Kidney glomerular epithelial cell (primary cell): ENCODE measurements around the gene REEP6.
"Not testable (repeated sequence)": the region's sequence is repeated elsewhere in the genome, so short reads cannot be mapped to it uniquely, and the experiment has no call there.

Experiments used
- DNase-seq: peaks from one replicate; lab custom pipeline; 2025; lab: John Stamatoyannopoulos, UW

REEP6 gene

DNA sequence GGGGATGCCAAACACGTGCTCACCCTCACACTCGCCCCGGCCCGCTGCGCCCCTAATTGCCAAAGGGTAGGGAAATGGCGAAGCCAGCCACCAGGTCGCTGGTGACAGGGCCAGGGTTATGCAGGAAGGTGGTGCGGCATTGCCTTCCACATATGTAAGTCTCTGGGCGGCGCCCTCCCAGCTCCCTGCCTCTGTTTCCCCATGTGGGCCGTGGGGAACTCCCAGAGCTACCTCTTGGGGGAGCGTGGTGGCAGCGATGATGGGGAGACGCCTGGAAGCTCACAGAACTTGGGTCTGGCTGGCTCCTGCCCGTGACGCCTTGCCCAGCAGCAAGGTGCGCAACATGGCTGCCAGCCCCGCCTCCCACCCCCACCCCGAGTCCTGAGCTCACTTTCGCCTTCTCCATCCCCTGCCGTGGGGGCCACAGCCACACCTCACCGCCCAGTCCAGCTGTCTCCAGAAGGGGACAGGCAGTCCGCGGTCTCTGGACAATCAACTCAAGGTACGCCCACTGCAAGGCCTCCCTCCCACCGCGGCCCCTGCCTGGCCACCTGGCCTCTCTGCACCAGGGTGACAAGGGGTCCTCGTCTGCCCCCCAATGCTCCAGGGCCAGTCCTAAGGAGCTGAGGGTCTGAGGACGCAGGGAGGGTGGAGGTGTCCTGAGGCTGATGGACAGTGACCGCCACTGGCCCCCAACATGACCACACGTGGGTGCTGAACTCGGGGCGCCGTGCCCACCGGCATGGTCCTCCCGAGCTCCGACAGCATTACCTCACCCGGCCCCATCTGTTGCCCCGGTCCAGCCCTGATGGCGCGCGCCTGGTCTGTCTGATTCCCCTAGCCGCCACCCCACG lies 18.5 kb upstream of the REEP6 start:
- DNase-seq: no peak

- no peak for DNase-seq
These were observed 17.7 kb upstream of the REEP6 start for GRCh38 chr19:1473085-1473851.

- DNase-seq: no peak
These were observed 16.8 kb upstream of the REEP6 start for GRCh38 chr19:1474011-1474764.

DNA sequence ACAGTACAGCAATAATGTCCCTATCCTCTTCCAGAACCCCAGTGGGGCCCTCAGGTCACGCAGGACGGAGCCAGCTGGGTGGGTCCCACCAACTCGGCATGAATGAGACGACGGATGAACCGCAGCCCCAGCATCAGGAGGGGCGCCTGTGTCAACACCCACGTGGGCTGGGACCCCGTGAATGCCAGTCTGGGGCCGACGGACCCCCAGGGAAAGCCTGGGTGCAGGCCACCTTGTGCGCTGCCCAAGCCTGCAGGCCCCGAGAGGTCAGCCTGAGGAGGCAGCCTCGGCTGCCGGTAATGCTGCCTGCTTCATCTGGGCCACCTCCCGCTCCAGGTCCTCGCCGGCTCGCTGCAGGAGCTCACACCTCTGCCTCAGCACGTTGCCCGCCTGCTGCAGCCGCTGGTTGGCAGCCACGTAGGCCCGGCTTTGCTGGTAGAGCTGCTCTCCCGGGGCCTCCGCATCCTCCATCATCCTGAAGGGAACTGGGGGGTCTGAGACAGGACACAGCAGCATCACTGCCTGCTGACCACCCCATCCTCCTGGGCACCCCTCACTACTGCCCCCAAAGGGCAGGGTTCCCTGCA lies 16.1 kb upstream of the REEP6 start:
- no peak for DNase-seq

GRCh38 chr19:1475751-1476437 lies 15.1 kb upstream of the REEP6 start:
- DNase-seq: no peak

DNA sequence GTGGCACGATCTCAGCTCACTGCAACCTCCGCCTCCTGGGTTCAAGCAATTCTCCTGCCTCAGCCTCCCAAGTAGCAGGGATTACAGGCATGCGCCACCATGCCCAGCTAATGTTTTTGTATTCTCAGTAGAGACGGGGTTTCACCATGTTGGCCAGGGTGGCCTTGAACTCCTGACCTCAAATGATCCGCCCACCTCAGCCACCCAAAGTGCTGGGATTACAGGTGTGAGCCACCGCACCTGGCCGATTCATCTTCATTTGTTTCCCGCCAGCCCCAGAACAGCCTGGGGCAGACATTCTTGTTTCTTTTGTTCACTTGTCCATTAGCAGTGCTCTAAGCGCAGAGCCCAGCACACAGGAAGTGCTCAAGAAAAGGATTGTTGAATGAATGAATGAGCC lies 13.9 kb upstream of the REEP6 start:
- DNase-seq: not testable (repeated sequence)

DNA sequence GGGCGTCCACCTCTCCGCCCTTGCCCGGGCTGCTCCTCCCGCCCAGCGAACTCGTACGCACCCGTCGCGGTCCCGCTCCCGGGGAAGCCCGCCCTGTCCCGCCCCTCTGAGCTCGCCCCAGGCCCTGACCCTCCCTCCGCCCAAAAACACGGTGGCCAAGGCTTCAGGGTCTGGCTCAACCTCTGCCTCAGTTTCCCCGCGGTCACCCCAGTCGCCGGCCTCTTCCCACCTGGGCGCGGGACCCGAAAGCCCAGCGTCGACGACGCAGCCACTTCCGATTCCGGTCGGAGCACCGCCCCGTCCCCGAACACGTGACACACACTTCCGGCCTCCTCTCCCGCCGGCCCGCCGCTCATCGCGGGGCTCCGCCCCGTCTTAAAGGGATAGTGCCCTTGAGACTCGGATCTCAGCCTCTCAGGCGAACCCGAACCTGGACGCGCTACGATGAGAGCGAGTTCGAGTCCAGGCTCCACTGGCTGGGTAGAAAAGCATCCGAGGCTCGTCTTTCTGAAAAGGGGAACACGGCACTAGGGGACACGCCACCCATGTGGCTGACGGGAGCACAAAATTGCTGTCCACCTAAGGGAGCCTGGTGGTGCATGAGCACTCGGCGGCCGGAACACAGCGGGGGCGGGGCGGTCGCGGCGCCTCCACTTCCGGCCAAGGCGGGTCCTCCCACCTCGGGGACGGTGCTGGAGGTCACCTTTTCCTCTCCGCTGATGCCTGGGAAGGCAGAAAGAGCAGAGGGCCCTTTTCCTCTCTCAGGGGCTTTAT lies 11.9 kb upstream of the REEP6 start, which contains the start of gene C19orf25:
Gene C19orf25, minus strand, starts transcription at position 282 of the 774 bp plus-strand sequence. CDS start 312 bp downstream, outside the sequence.
- peak; percentile 80 for DNase-seq

DNA sequence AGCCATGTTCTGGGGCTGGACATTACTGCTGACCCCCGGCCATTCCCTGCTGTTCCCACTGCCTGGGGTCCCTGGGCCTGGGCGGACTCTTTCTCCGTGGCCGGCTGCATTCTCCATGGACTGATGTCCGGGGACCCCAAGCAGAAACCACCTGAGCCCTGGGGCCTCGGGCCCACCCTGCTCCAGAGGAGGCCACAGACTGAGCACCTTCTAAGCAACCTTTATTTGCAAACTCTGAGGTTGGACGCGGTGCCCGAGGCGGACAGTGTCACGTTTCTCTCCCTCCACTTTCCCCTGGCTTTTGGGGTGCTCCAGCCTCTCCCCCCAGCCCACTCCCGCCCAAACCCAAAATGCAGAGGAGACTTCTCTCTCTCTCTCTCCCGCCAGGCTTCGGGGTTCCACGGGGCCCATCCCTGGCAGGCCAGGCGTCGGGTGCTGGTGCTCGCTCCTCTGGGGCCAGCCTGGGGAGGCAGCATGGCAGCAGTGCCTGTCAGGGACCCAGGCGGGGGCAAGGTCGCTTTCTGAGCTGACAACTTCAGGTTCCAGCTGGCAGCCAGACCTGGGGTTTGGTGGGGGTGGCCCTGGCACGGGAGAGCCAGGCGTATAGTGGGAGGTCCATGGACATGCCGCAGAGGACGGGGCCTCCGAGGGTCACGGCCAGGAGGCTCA lies 9.6 kb upstream of the REEP6 start:
- DNase-seq: no peak

DNA sequence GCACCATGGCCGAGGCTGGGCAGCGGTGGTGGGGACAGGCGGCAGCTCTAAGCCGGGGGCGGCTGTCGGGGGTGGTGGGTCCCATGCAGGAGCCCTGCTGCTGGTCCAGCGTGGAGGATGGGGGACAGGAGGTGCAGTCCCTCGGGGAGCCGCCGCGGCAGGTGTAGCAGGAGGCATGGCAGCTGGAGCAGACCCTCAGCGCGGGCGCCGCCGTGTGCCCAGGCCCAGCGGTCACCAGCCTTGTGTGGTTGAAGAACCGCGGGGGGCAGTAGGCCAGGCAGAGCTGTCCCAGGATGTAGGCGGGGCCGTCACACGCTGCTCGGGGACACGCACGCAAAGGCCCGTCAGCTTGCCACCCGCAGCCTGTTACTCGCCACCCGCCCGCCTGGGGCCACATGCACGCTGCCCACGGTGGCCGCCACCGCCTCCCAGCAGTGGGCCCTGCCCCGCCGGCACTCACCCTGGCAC lies 9.1 kb upstream of the REEP6 start:
- DNase-seq: no peak

GRCh38 chr19:1482361-1483130 lies 8.4 kb upstream of the REEP6 start:
- DNase-seq: no peak

DNA sequence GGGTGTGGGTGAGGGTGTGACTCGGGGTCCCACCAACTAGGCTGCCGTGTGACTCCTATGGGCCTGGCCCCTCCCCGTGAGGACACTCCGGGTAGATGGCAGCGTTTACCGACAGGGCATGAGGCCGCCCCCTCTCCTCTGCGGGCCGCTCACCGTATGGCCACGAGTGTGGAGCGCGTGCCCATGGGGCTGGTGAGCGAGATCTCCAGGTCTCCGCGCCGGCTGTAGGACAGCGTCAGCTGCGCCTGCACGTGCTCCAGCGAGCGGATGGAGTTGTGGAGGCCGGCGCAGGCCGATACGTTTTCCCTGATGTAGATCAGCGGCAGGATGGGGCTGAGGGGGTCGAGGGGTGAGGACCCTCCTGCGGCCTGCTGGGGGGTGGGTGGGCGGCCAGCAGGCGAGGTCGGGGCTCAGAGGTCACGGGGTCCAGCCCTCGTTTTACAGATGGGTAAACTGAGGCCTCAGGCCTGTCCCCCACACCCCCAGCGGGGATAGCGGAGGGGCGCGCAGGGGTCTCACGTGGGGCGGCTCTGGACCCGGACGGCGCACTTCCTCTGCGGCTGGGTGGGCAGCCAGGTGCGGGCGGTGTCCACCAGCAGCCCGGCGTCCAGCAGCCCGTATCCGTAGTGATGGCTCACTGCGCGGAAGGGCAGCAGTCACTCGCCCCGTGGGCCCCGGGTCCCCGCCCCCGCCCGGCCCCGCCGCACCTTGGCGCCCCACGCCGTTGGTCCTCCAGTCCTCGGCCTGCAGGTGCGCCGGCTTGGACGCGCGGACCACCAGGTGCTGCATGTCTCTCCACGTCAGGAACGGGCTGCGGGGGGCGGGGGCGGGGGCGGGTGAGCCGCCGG lies 7.6 kb upstream of the REEP6 start:
- no peak for DNase-seq

- DNase-seq: no peak
These were observed 7.0 kb upstream of the REEP6 start for GRCh38 chr19:1483979-1484428.

GRCh38 chr19:1486720-1487575 lies 4.0 kb upstream of the REEP6 start:
- no peak for DNase-seq

DNA sequence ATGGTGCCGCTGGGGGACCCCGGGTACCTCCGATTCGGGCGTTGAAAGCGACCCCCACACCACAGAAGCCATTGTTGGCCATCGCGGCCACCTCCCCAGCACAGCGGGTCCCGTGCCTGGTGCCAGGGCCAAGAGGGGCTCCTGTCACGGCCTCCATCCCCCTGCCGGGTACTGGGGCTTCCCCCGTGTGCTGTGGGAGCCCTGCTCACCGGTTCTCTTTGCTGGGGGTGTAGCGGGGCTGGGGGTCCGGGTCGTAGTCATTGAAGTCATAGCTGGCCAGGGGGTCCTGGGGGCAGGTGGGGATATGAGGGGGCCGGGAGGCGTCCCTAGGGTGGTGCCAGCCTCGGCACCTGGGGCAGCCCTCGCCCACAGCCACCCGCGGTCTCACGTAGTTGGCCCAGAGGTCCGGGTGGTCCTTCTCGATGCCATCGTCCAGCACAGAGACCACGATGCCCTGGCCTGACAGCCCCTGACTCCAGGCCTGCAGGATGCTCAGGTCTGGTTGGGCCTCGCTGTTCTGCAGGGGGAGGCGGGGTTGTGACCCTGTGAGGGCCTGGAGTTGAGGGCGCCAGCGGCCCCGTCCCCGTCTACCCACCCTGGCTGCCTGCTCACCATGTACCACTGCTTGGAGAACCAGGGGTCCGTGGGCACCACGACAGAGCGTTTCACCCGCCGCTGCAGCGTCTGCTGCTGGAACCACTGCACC lies 3.3 kb upstream of the REEP6 start:
- DNase-seq: no peak

GRCh38 chr19:1488282-1488601 lies 2.7 kb upstream of the REEP6 start:
- no peak for DNase-seq

DNA sequence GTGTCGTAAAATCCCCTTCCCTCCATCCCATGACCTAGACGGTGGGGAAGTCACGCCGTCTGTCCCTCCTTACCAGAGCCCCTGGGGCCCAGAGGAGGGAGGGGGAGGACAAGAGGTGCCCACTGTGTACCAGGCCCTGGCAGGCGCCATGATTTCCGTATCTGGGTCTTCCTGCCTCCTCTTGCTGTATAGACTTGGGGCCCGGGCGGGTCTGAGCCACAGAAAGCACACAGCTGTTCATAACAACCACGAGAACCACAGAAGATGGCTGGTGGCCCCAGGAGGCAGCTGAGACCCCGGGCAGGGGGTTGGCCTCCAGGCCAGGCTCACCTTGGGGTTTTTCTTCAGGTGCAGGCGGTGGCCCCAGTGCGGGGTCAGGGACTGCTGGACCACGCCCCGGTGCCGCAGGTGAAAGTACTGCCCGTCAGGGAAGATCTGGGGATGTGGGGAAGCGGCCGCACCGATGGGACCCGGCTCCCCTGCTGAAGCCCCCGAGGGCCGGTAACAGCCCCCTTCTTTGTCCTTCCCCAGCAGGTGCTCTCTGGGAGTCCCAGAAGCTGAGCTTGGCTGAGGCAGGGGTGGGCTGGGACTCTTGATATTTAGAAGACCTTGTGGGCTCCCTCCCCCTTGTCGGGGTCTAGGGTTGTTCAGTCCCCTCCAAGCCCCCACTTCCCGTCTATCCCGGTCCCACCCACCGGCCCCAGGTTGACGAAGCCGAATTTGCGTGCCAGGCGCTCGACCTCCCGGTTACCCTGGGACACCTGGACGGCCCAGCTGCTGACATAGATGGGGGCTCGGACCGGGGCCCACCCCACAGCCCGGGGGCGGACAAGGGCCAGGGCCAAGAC lies 1.3 kb upstream of the REEP6 start:
- DNase-seq: no peak
